ENCODE measurements around the gene ACYP2. TPM values are rescaled to one million over a fixed set of nuclear protein-coding genes. Genes with fewer than 3 reads are reported as not detected.

Gene ACYP2
- total RNA-seq, 1 donor from 2014 or later, result 4.9 TPM

- no peak for DNase-seq (ENCODE audit: low read depth)
- no peak for TF ChIP-seq CTCF (conservative IDR thresholded peaks at IDR 0.05; ENCODE audit: low read depth, low read length)
Observed at GRCh38 chr2:54077088-54077900, 38.1 kb upstream of the ACYP2 start.

DNA sequence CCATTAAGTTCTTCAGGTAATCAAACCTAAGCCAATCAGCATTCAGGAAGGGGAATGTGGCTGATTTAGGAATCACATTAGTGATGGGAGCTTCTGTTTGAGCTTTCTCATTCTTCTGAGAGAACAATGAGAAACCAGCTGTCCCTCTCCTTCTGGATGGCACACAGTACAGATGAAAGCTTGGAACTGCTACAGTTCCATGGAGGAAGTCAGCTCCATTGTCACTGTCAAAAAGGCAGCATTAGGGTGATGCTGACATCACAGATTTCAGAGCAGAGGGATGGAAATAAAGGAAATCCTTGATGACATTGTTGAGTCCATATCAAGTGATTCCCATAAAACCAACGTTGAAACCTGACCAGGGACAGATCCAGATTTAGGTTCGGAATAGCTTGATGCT lies 36.1 kb upstream of the ACYP2 start:
- H3K4me3 ChIP-seq (ENCODE audit: low read depth, low read length), result no peak overlapping the region
- no peak for DNase-seq (ENCODE audit: low read depth)
- TF ChIP-seq CTCF (conservative IDR thresholded peaks at IDR 0.05; ENCODE audit: low read depth, low read length), result no peak

More at GRCh38 chr2:54077088-54077900, 38.1 kb upstream of the ACYP2 start:
- H3K4me3 ChIP-seq (ENCODE audit: low read depth, low read length), result no peak overlapping the region

- no peak for TF ChIP-seq CTCF (conservative IDR thresholded peaks at IDR 0.05; ENCODE audit: low read depth, low read length)
- peak; percentile 41 for DNase-seq (ENCODE audit: low read depth)
- H3K4me3 ChIP-seq (ENCODE audit: low read depth, low read length), result no peak overlapping the region
Observed at GRCh38 chr2:54081574-54081973, 33.8 kb upstream of the ACYP2 start.

DNA sequence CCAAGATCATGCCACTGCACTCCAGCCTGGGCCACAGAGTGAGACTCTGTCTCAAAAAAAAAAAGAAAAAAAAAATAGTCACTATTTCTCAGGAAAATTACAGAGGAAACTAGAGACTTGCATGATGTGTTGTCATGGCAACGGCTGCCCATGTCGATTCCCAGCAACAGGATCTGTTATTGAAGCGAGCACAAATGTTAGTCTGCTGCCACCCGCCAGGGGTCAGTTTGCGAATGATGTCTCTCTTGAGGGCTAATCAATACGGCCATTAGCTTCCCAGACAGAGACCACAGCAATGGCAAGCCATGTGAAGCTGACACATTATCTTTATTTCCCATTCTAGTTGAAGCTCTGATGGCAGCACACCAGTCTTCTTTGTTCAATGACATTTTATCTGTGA lies 32.4 kb upstream of the ACYP2 start:
- no peak overlapping the region for H3K4me3 ChIP-seq (ENCODE audit: low read depth, low read length)
- no peak for TF ChIP-seq CTCF (conservative IDR thresholded peaks at IDR 0.05; ENCODE audit: low read depth, low read length)
- DNase-seq (ENCODE audit: low read depth), result no peak

DNA sequence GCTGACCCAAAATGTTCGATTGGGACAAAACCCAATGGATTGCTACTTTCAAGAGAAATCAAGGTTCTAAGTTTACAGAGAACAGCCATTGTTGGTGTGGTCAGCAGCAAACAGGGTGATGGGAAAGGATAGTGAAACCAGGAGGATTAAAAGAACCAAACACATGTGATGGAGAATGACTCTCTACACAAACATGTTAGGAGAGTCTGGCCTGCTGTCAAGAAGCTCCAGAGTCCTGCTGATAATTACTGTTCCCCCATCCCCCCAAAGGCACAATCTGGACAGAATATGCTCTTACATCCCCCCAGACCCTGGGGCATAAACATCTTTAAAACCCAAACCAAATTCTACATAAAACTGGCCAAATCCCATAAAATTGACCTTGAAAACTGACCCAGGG lies 32.0 kb upstream of the ACYP2 start:
- DNase-seq (ENCODE audit: low read depth), result no peak
- no peak overlapping the region for H3K4me3 ChIP-seq (ENCODE audit: low read depth, low read length)
- TF ChIP-seq CTCF (conservative IDR thresholded peaks at IDR 0.05; ENCODE audit: low read depth, low read length), result no peak

DNA sequence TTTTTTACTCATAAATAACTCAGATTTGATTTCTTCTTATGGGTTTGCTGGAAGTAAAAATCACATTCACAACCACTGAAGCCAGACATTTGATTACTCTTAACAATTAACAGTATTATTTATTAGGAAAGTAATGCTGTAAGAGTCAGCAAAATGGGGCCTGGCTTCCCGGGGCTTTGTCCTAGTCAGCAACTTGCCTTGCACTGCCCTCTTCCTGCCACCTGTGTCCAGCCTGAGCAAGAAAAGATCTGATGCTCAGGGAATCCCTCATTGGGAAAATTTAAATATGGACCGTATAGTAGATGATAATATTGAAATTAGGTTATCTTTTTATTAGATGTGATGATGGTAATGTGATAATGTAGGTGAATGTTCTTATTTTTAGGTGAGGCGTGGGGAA lies 30.8 kb upstream of the ACYP2 start:
- DNase-seq (ENCODE audit: low read depth), result no peak
- no peak overlapping the region for H3K4me3 ChIP-seq (ENCODE audit: low read depth, low read length)
- TF ChIP-seq CTCF (conservative IDR thresholded peaks at IDR 0.05; ENCODE audit: low read depth, low read length), result peak; percentile 60

GRCh38 chr2:54085069-54085468 lies 30.3 kb upstream of the ACYP2 start:
- no peak for TF ChIP-seq CTCF (conservative IDR thresholded peaks at IDR 0.05; ENCODE audit: low read depth, low read length)
- no peak for DNase-seq (ENCODE audit: low read depth)

More at GRCh38 chr2:54085069-54085468, 30.3 kb upstream of the ACYP2 start:
- H3K4me3 ChIP-seq (ENCODE audit: low read depth, low read length), result no peak overlapping the region
